GM18858 (cell line): ENCODE data around the gene TMEM222.
A peak's percentile ranks its signal among the peaks of the same experiment; 100 is the strongest.
"Not testable (repeated sequence)": the region's sequence is repeated elsewhere in the genome, so short reads cannot be mapped to it uniquely, and the experiment has no call there.

Source experiments
- ATAC-seq: cut with Tn5 transposase; IDR thresholded peaks from one replicate; pipeline ENCODE4 v1.9.1; 2021; ENCODE audit not compliant: unreplicated experiment

TMEM222 gene

GRCh38 chr1:27321813-27322568 lies at the start of gene TMEM222:
TMEM222 (plus strand) TSS chr1:27322163; CDS start chr1:27322198, 35 bp downstream.
- peak; percentile 68 for ATAC-seq

DNA sequence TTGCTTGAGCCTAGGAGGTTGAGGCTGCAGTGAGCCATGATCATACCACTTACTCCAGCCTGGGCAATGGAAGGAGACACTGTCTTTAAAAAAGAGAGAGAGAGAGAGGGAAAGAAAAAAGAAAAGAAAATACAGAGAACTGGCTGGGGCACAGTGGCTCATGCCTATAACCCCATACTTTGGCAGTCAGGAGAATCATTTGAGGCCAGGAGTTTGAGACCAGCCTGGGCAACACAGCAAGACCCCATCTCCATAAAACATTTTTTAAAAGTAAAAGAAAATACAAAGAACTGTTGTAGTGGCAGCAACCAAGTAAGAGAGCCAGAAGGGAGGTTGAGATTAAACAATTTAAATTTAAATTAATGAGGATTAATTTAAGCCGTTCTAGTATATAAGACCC lies 47.8 kb upstream of the TMEM222 start:
- no peak for ATAC-seq

GRCh38 chr1:27275696-27276095 lies 46.3 kb upstream of the TMEM222 start:
- ATAC-seq = no peak

DNA sequence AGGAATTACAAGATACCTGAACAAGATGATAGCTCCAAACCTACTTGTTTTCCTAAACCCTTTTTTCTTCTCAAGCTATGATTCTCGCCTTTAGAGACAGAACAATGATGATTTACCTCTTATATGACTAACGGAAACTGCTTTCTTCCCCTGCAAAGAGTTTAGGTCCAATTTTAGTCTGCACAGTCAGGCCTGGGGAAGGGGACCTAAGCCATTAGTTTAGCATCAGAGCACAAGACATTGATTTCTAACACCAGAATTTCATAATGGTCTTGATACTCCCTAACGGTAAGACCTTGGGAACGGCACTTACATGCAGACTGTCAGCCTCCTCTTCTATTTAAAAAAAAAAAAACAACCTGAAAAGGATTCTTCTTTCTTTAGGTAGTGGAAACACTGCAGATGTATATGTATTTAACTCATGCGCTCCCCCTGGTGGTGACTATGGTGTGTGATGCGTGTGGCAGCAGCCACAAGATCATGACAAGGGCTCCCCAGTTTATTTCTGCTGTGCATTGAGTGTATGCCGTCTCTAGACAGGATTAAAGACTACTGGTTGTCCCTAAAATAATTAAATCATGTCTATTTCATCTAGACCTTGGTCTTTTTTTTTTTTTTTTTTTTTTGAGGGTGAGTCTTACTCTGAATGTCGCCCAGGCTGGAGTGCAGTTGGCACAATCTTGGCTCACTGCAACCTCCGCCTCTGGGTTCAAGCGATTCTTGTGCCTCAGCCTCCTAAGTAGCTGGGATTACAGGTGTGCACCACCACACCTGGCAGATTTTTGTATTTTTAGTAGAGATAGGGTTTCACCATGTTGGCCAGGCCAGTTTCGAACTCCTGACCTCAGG lies 37.3 kb upstream of the TMEM222 start:
- ATAC-seq = no peak

GRCh38 chr1:27285274-27285660 lies 36.7 kb upstream of the TMEM222 start:
- ATAC-seq = no peak

GRCh38 chr1:27285821-27286220 lies 36.1 kb upstream of the TMEM222 start:
- not testable (repeated sequence) for ATAC-seq

DNA sequence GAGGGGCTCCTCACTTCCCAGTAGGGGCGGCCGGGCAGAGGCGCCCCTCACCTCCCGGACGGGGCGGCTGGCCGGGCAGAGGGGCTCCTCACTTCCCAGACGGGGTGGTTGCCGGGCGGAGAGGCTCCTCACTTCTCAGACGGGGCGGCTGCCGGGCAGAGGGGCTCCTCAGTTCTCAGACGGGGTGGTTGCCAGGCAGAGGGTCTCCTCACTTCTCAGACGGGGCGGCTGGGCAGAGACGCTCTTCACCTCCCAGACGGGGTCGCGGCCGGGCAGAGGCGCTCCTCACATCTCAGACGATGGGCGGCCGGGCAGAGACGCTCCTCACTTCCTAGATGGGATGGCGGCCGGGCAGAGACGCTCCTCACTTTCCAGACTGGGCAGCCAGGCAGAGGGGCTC lies 32.8 kb upstream of the TMEM222 start:
- not testable (repeated sequence) for ATAC-seq

- no peak for ATAC-seq
Measured at GRCh38 chr1:27290581-27290980, 31.4 kb upstream of the TMEM222 start.

DNA sequence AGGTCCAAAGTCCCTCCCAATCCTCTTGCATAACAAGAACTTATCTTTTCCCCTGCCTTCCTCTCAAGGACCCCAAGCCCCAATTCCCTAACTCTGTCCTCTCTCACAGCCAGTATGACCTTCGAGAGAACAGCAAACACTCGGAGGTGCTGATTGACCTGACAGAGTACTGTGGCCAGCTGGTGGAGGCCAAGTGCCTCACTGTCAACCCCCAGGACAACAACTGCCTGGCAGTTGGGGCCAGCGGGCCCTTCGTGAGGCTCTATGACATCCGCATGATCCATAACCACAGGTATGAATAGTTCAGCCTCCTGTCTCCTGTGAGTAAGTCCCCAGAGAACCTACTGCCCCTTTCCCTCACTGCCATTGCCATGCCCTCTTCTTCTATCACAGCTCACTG lies 29.9 kb upstream of the TMEM222 start:
- no peak for ATAC-seq

- ATAC-seq = no peak
Measured at GRCh38 chr1:27293915-27294314, 28.0 kb upstream of the TMEM222 start.

DNA sequence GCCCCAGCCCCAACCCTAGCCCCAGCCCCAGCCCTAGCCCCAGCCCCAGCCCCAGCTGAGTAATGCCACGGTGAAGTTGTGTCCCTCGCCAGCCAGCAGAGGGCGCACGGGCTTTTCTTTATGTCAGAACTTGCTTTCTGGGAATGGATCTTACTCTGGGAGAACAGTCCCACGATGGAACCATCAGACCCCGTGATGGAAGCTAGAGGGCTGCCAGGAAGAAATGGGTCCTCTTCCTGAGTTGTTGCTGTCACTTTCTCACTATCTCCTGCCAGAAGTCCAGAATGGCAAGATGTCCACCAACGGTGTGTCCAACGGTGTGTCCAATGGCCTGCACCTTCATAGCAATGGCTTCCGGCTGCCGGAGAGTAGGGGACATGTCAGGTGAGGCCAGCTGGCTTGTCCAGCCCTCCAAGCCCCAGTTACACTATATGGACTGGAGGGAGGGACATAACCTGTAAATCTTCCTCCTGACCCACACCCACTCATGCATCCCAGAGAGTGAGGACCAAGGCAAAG lies 25.1 kb upstream of the TMEM222 start:
- ATAC-seq = no peak

DNA sequence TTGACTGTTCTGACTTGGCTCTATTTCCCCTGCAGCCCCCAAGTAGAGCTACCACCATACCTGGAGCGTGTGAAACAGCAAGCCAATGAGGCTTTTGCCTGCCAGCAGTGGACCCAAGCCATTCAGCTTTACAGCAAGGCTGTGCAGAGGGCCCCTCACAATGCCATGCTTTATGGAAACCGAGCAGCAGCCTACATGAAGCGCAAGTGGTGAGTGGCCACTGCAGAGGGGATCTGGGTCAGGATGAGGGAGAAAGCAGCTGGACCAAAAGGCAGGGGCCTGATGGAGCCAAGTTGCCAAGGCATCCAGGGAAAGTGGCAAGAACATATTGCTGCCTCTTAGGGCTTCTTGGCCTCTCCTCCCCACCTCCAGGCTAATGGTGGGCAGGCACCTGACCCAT lies 24.1 kb upstream of the TMEM222 start:
- no peak for ATAC-seq

DNA sequence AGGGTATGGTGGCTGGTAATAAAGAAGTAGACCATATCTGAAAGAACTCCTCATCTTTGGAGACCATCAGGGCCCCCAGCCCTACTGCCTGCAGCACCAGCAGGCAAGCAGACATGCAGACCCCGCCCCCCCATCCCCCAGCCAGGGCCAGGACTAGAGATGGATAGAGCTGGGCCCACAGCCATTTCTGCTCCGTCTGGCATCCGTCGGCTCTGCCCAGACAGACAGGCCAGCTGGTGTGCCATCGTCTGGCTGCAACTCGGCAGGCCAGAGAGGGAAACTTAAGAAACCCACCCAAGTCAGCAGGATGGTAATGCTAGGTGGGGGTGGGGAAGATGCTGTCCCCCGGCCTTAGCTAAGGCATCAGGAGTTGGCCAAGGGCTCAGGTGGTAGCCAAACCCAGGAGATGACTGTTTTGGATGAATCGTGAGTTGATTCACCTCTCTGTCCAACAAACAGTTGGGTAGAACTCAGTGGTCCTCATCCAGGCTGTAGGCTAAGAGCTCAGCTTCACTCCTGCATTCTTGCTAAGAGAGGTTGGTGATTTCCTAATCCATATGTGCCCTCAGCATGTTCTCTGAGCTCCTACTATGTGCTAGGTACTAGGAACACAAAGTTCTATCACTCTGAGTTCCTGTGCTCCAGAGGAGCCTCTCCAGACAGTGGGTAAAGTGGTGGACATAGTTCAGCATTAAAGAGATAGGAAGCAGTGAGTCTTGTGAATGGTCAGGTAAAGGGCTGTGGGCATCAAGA lies 23.2 kb upstream of the TMEM222 start:
- no peak for ATAC-seq

GRCh38 chr1:27299385-27300271 lies 22.3 kb upstream of the TMEM222 start:
- ATAC-seq = no peak

GRCh38 chr1:27300341-27301051 lies 21.5 kb upstream of the TMEM222 start:
- no peak for ATAC-seq

DNA sequence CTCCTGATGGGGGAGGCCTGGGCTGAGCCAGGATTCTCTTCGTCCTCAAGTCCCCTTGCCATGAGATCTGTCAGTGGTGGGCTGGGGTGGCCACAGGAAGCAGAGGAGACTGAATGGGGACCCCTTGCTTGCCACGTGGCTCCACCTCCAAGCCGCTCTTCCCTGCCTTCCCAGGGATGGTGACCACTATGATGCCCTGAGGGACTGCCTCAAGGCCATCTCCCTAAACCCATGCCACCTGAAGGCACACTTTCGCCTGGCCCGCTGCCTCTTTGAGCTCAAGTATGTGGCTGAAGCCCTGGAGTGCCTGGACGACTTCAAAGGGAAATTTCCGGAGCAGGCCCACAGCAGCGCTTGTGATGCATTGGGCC lies 20.9 kb upstream of the TMEM222 start:
- no peak for ATAC-seq

- no peak for ATAC-seq
Measured at GRCh38 chr1:27301582-27302199, 20.3 kb upstream of the TMEM222 start.

DNA sequence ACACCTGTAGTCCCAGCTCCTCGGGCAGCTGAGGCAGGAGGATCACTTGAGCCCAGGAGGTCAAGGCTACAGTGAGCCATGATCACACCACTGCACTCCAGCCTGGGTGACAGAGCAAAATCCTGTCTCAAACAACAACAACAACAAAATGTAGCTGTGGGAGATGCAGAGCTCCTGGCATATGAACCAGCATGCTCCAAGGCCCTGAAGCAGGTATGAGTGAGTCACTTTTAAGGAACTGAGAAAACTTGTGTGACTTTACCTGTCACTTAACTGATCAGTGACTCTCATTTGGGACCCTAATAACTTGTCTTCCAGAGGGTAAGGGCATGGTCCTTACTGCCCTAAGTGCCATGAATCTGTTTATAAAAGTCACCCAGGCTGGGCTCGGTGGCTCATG lies 19.4 kb upstream of the TMEM222 start:
- no peak for ATAC-seq

DNA sequence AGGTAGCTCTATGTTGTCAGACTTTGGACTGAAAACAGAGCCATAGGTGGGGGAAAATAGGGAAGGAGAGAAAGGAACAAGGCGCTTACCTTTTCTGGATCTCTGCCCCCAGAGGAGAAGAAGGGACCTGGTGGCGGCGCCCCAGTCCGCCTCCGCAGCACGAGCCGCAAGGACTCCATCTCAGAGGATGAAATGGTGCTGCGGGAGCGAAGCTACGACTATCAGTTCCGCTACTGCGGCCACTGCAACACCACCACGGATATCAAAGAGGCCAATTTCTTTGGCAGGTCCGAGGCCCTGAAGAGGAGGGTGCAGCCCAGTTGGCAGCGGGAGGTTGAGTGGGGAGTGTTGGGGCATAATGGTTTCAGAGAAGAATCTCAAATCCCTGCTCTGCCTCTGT lies 18.5 kb upstream of the TMEM222 start:
- ATAC-seq = no peak
